Measurements from ENCODE around the gene PLA2G15.

PLA2G15 gene

GRCh38 chr16:68235108-68235886 lies 9.9 kb upstream of the PLA2G15 start:
- TF ChIP-seq CTCF (IDR thresholded peaks at IDR 0.05; ENCODE audit: borderline replicate concordance, control extremely low read depth, extremely low read depth, insufficient read depth, missing control alignments) = no peak
- in situ Hi-C loops (cut with MboI; ENCODE audit: low sequenced_read_pairs, unreplicated experiment) = no loop called here
- no peak for DNase-seq (ENCODE audit: low spot score)

GRCh38 chr16:68235887-68236136 lies 9.4 kb upstream of the PLA2G15 start, which contains the start of gene ESRP2:
Gene ESRP2, minus strand, starts transcription at chr16:68236127. Its CDS starts 82 bp downstream, at chr16:68236045.
- in situ Hi-C loops (cut with MboI; ENCODE audit: low sequenced_read_pairs, unreplicated experiment) = no loop called here
- no peak for DNase-seq (ENCODE audit: low spot score)
- TF ChIP-seq CTCF (IDR thresholded peaks at IDR 0.05; ENCODE audit: borderline replicate concordance, control extremely low read depth, extremely low read depth, insufficient read depth, missing control alignments) = no peak

- in situ Hi-C loops (cut with MboI; ENCODE audit: low sequenced_read_pairs, unreplicated experiment) = no loop called here
- TF ChIP-seq CTCF (IDR thresholded peaks at IDR 0.05; ENCODE audit: borderline replicate concordance, control extremely low read depth, extremely low read depth, insufficient read depth, missing control alignments) = no peak
Observed at GRCh38 chr16:68236137-68236825, 8.9 kb upstream of the PLA2G15 start.

GRCh38 chr16:68236826-68237242 lies 8.3 kb upstream of the PLA2G15 start:
- in situ Hi-C loops (cut with MboI; ENCODE audit: low sequenced_read_pairs, unreplicated experiment) = no loop called here
- no peak for TF ChIP-seq CTCF (IDR thresholded peaks at IDR 0.05; ENCODE audit: borderline replicate concordance, control extremely low read depth, extremely low read depth, insufficient read depth, missing control alignments)
- DNase-seq (ENCODE audit: low spot score) = peak; percentile 58

More at GRCh38 chr16:68236137-68236825, 8.9 kb upstream of the PLA2G15 start:
- peak; percentile 74 for DNase-seq (ENCODE audit: low spot score)

- in situ Hi-C loops (cut with MboI; ENCODE audit: low sequenced_read_pairs, unreplicated experiment) = no loop called here
- DNase-seq (ENCODE audit: low spot score) = peak; percentile 99
- no peak for TF ChIP-seq CTCF (IDR thresholded peaks at IDR 0.05; ENCODE audit: borderline replicate concordance, control extremely low read depth, extremely low read depth, insufficient read depth, missing control alignments)
Observed at GRCh38 chr16:68237243-68238028, 7.7 kb upstream of the PLA2G15 start.

GRCh38 chr16:68238029-68238345 lies 7.2 kb upstream of the PLA2G15 start:
- DNase-seq (ENCODE audit: low spot score) = no peak
- in situ Hi-C loops (cut with MboI; ENCODE audit: low sequenced_read_pairs, unreplicated experiment) = no loop called here
- TF ChIP-seq CTCF (IDR thresholded peaks at IDR 0.05; ENCODE audit: borderline replicate concordance, control extremely low read depth, extremely low read depth, insufficient read depth, missing control alignments) = no peak
